Epithelial cell of esophagus (primary cell): ENCODE data around the gene LYPD3.
A peak's percentile ranks its signal among the peaks of the same experiment; 100 is the strongest.

Source experiments
- DNase-seq: peaks from one replicate; pipeline ENCODE4 v3.0.0; 2010; ENCODE audit warnings: low read depth
- H3K4me3 ChIP-seq: 2 replicates; pipeline ENCODE4 v1.5.1; 2011; ENCODE audit warnings: mild to moderate bottlenecking, low read length, control low read depth
- TF ChIP-seq, protein P1 (sequence below): IDR thresholded peaks from 2 replicates; pipeline ENCODE4 v1.5.1; 2011; ENCODE audit warnings: low read depth, mild to moderate bottlenecking, low read length, control low read depth, inconsistent platforms; ENCODE audit not compliant: insufficient read depth; ENCODE audit errors: missing control alignments

LYPD3 gene

GRCh38 chr19:43462785-43463380 lies 2.5 kb downstream of the LYPD3 start:
- H3K4me3 ChIP-seq: peak overlapping the region; percentile 91
- no peak for DNase-seq
- TF ChIP-seq, protein P1, sequence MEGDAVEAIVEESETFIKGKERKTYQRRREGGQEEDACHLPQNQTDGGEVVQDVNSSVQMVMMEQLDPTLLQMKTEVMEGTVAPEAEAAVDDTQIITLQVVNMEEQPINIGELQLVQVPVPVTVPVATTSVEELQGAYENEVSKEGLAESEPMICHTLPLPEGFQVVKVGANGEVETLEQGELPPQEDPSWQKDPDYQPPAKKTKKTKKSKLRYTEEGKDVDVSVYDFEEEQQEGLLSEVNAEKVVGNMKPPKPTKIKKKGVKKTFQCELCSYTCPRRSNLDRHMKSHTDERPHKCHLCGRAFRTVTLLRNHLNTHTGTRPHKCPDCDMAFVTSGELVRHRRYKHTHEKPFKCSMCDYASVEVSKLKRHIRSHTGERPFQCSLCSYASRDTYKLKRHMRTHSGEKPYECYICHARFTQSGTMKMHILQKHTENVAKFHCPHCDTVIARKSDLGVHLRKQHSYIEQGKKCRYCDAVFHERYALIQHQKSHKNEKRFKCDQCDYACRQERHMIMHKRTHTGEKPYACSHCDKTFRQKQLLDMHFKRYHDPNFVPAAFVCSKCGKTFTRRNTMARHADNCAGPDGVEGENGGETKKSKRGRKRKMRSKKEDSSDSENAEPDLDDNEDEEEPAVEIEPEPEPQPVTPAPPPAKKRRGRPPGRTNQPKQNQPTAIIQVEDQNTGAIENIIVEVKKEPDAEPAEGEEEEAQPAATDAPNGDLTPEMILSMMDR: no peak

DNA sequence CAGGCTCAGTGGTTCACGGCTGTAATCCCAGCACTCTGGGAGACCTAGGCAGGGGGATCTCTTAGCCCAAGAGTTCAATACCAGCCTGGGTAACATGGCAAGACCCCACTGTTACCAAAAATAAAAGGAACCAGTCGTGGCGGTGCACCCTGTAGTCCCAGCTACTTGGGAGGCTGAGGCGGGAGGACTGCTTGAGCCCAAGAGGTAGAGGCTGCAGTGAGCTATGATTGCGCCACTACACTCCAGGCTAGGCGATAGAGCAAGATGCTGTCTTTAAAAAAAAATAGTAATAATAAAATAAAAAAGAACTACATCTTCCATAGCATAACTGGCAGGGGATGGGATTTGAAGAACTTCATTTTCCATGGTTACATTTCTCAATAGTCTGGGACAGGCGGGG lies 3.0 kb downstream of the LYPD3 start:
- no peak for DNase-seq
- TF ChIP-seq, protein P1: no peak
- H3K4me3 ChIP-seq: peak overlapping the region; percentile 91

DNA sequence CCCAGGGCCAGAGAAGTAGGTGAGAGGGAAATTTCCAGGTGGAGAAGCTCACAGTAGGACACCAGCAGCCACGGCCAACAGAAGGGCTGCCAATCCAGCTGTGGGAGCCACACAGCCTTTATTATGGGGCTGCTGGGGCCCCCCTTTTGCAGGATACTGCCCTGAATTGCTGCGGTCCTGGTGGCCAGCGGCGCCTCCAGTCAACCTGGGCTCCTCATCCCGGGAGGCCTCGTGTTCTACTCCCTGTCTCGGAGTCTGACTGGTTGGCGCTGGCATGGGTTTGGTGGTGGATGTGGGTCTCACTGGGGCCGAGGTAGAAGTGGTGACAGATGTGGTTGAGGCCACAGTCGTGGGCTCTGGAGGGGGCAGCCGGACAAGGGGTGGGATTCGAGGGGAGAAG lies 4.1 kb downstream of the LYPD3 start:
- H3K4me3 ChIP-seq: no peak overlapping the region
- DNase-seq: no peak
- TF ChIP-seq, protein P1: no peak

DNA sequence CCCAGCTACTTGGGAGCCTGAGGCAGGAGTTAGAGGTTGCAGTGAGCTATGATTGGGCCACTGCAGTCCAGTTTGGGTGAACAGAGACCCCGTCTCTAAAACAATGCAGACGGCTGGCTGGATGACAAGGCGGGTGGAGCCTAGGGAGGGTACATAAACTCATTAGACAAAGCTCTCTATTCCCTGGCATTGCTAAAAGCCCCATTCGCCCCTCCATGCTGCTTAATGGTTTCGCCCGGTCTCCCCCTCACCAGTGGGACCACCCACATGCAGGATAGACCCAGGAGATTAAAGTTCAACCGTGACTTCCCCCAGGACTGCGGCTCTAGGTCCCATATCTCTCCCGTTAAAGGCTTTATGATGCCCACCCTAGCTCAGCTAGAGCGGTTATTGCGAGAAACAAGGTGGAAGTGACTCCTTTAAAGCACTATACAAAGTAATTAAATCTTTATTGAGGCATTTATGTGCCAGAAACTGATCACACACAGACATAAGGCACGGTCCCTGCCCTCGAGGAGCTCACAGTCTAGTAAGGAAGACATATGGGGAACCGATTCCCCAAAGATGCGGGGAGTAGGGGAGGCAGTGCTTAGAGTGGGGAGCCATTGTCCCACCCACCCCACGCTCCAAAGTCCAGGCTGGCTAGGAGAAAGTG lies 4.9 kb downstream of the LYPD3 start:
- DNase-seq: peak; percentile 31
- TF ChIP-seq, protein P1: no peak
- no peak overlapping the region for H3K4me3 ChIP-seq

- DNase-seq: peak; percentile 27
- TF ChIP-seq, protein P1: no peak
- H3K4me3 ChIP-seq: no peak overlapping the region
Measured at GRCh38 chr19:43457809-43458208, 7.6 kb downstream of the LYPD3 start.

DNA sequence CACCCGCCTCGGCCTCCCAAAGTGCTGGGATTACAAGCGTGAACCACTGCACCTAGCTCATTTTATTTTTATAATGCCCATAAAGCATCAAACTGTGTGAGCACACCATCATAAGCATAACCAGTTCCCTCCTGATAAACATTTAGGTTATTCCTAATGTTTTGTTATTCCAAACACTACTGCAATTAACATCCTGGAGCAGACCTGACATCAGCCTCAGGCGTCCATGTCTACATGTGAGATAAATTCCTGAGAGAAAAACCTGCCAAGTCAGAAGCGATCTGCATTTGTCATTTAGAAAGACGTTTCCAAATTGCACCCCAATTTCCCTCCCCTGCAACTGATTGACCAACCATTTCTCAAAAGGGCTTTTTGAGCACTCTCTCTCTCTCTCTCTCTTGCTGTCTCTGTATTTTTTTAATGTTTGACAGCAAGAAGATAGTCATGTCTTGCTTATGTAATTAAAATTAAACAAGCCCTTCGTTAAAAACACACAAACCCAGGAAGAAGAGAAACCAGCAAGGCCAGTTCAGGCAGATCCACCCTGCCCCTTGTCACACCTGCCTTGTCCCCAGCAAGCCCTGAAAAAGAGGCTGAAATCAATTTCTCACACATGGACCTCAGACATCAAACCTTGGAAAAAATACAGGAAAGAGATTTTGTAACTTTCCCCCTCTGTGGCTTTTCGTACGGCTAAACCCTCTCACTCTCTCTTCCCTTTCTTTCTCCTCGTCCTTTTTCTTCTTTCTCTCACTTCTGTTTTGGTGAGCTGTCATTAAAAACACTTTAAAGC lies 9.9 kb downstream of the LYPD3 start:
- peak; percentile 62 for DNase-seq
- TF ChIP-seq, protein P1: no peak
- H3K4me3 ChIP-seq: no peak overlapping the region
